Endothelial cell of umbilical vein (primary cell): ENCODE data around the gene CLN3.

ENCODE experiments used
- EZH2 ChIP-seq: IDR thresholded peaks from 2 replicates; pipeline ENCODE4 v1.6.1; 2012; ENCODE audit warnings: borderline replicate concordance, low read depth, mild to moderate bottlenecking, moderate library complexity, low read length, inconsistent platforms; ENCODE audit not compliant: severe bottlenecking
- GATA2 ChIP-seq: IDR thresholded peaks from 2 replicates; pipeline ENCODE4 v1.7.0; 2011; ENCODE audit warnings: low read depth, mild to moderate bottlenecking, moderate library complexity, mixed read lengths, low read length; ENCODE audit not compliant: insufficient read length, insufficient read depth
- JUN ChIP-seq: IDR thresholded peaks from 2 replicates; pipeline ENCODE4 v1.6.1; 2011; ENCODE audit warnings: borderline replicate concordance, low read depth; ENCODE audit not compliant: insufficient read length, insufficient read depth
- MYC ChIP-seq: IDR thresholded peaks from one replicate; pipeline ENCODE4 v1.6.1; 2011; ENCODE audit warnings: mild to moderate bottlenecking, low read depth, low read length
- POLR2A ChIP-seq: IDR thresholded peaks from 2 replicates; pipeline ENCODE4 v1.6.1; 2012; ENCODE audit warnings: low read depth, mild to moderate bottlenecking, control low read depth, low read length
- POLR2AphosphoS5 ChIP-seq: IDR thresholded peaks from 2 replicates; pipeline ENCODE4 v1.6.1; 2012; ENCODE audit warnings: low read depth, mild to moderate bottlenecking, control low read depth, low read length, moderate library complexity; ENCODE audit not compliant: insufficient read depth
- TF ChIP-seq, protein P1 (sequence below), 2 donors: IDR thresholded peaks; 1 replicate in 1 of 2; 2 replicates in 1 of 2; pipeline ENCODE4 v1.5.1; 2011; ENCODE audit warnings: low read length in 2 of 2, mild to moderate bottlenecking in 2 of 2, moderate library complexity in 2 of 2, control low read depth in 1 of 2, inconsistent platforms in 1 of 2, low read depth in 1 of 2; ENCODE audit not compliant: insufficient read depth in 1 of 2; ENCODE audit errors: extremely low read depth in 1 of 2
- TF ChIP-seq, protein P2 (sequence below): IDR thresholded peaks from 2 replicates; pipeline ENCODE4 v1.6.1; 2011; ENCODE audit not compliant: insufficient read depth, insufficient read length

DNA sequence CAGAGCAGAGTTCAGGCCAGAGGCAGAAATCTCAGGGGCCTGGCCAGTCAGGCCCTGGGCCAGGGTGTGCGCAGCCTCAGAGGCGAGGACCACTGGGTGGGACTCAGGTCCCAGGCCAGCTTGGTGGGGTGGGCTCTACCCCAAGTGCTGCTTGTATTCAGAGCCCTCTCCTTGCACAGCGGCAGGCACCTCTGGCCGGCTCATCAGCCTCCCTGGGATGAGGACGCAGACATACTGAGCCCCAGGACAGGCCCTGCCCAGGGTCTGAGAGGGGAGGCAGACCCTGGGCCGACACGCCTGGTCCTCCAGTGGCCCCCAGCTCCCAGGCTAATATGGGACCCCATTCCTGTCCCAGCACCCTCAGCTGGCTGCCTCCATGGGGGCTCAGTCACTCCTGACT lies 22.4 kb upstream of the CLN3 start:
- TF ChIP-seq, protein P1, sequence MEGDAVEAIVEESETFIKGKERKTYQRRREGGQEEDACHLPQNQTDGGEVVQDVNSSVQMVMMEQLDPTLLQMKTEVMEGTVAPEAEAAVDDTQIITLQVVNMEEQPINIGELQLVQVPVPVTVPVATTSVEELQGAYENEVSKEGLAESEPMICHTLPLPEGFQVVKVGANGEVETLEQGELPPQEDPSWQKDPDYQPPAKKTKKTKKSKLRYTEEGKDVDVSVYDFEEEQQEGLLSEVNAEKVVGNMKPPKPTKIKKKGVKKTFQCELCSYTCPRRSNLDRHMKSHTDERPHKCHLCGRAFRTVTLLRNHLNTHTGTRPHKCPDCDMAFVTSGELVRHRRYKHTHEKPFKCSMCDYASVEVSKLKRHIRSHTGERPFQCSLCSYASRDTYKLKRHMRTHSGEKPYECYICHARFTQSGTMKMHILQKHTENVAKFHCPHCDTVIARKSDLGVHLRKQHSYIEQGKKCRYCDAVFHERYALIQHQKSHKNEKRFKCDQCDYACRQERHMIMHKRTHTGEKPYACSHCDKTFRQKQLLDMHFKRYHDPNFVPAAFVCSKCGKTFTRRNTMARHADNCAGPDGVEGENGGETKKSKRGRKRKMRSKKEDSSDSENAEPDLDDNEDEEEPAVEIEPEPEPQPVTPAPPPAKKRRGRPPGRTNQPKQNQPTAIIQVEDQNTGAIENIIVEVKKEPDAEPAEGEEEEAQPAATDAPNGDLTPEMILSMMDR (IDR thresholded peaks at IDR 0.05; ENCODE audit: extremely low read depth in 1 of 2, insufficient read depth in 1 of 2, low read depth in 1 of 2, low read length in 2 of 2) = no peak
- TF ChIP-seq, protein P2, sequence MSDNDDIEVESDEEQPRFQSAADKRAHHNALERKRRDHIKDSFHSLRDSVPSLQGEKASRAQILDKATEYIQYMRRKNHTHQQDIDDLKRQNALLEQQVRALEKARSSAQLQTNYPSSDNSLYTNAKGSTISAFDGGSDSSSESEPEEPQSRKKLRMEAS = no peak
- no peak for TF ChIP-seq EZH2
- TF ChIP-seq POLR2A = no peak
- no peak for TF ChIP-seq POLR2AphosphoS5
- TF ChIP-seq MYC = no peak
- TF ChIP-seq JUN = no peak
- TF ChIP-seq GATA2 = no peak
